Measurements from ENCODE around the gene GPR27.

GRCh38 chr3:71734881-71735280 is 18.8 kb upstream of the GPR27 start:
- no peak for TF ChIP-seq GATA2 (IDR thresholded peaks at IDR 0.05; ENCODE audit: low read depth, low read length)
- TF ChIP-seq GATA3 (IDR thresholded peaks at IDR 0.05; ENCODE audit: low read depth, low read length) = no peak

Measured in SH-SY5Y (cell line).